HEK293 (cell line): ENCODE measurements around the gene RAB24.

ENCODE experiments used
- ATF2 ChIP-seq: fragments of 450-650 bp; formaldehyde crosslinking; IDR thresholded peaks from 2 replicates; pipeline ENCODE4 v1.5.1; 2016; ENCODE audit warnings: missing biosample characterization, missing genetic modification characterization, low read depth
- CTCF ChIP-seq: fragments of 450-650 bp; formaldehyde crosslinking; IDR thresholded peaks from 2 replicates; pipeline ENCODE4 v1.5.1; 2016; ENCODE audit warnings: missing biosample characterization, missing genetic modification characterization
- KLF1 ChIP-seq: fragments of 450-650 bp; formaldehyde crosslinking; IDR thresholded peaks from 2 replicates; pipeline ENCODE4 v1.5.1; 2016; ENCODE audit warnings: missing biosample characterization, missing genetic modification characterization
- RBAK ChIP-seq: fragments of 450-650 bp; formaldehyde crosslinking; IDR thresholded peaks from 2 replicates; pipeline ENCODE4 v1.5.1; 2016; ENCODE audit warnings: missing biosample characterization, missing genetic modification characterization
- ZBTB1 ChIP-seq: fragments of 450-650 bp; formaldehyde crosslinking; IDR thresholded peaks from 2 replicates; pipeline ENCODE4 v1.5.1; 2016; ENCODE audit warnings: missing biosample characterization, missing genetic modification characterization
- ZNF10 ChIP-seq: fragments of 450-650 bp; formaldehyde crosslinking; IDR thresholded peaks from 2 replicates; pipeline ENCODE4 v1.5.1; 2017; ENCODE audit warnings: missing biosample characterization, missing genetic modification characterization
- ZNF138 ChIP-seq: fragments of 450-650 bp; formaldehyde crosslinking; IDR thresholded peaks from 2 replicates; pipeline ENCODE4 v1.5.1; 2016; ENCODE audit warnings: missing biosample characterization, missing genetic modification characterization, borderline replicate concordance
- ZNF24 ChIP-seq: fragments of 450-650 bp; formaldehyde crosslinking; IDR thresholded peaks from 2 replicates; pipeline ENCODE4 v1.5.1; 2016; ENCODE audit warnings: missing biosample characterization, missing genetic modification characterization
- ZNF510 ChIP-seq: fragments of 450-650 bp; formaldehyde crosslinking; IDR thresholded peaks from 2 replicates; pipeline ENCODE4 v1.5.1; 2018; ENCODE audit warnings: mild to moderate bottlenecking, missing genetic modification characterization, missing biosample characterization; ENCODE audit not compliant: insufficient replicate concordance
- ZNF580 ChIP-seq: fragments of 450-650 bp; formaldehyde crosslinking; IDR thresholded peaks from 2 replicates; pipeline ENCODE4 v1.5.1; 2016; ENCODE audit warnings: missing biosample characterization, missing genetic modification characterization

GRCh38 chr5:177253252-177253651 is 50.3 kb downstream of the RAB24 start:
- TF ChIP-seq ZNF580 (no peak), ZNF10 (tag by site-specific recombination) (no peak), ATF2 (tag by site-specific recombination) (no peak), ZNF138 (tag by site-specific recombination) (no peak), ZNF510 (tag by site-specific recombination) (no peak), CTCF (tag by site-specific recombination) (no peak), KLF1 (tag by site-specific recombination) (no peak), ZBTB1 (tag by site-specific recombination) (no peak), RBAK (no peak), ZNF24 (tag by site-specific recombination) (no peak)
